Measurements from ENCODE around the gene STK17B.

The STK17B gene

GRCh38 chr2:196159221-196159892 lies 12.0 kb downstream of the STK17B start:
- no peaks in the 10 kb centered on the region for H3K4me1 ChIP-seq (ENCODE audit: control insufficient read depth, insufficient read depth, low read length)
- H3K9ac ChIP-seq (ENCODE audit: low read length in 2 of 2) = no peak overlapping the region
- H3K4me3 ChIP-seq (ENCODE audit: low read length in 2 of 2) = no peak overlapping the region
- no peaks in the 10 kb centered on the region for H3K9me3 ChIP-seq (ENCODE audit: control insufficient read depth in 2 of 2, low read length in 2 of 2)
- no peaks in the 10 kb centered on the region for H3K27me3 ChIP-seq (ENCODE audit: control insufficient read depth in 1 of 2, insufficient read depth in 2 of 2, low read length in 2 of 2)
- no peak overlapping the region for H3K27ac ChIP-seq (ENCODE audit: low read length)
- peaks cover 0 to 4% of the 10 kb centered on the region in 2 donors for H3K36me3 ChIP-seq (ENCODE audit: control insufficient read depth in 2 of 2, insufficient read depth in 2 of 2, low read length in 2 of 2)

GRCh38 chr2:196155575-196155974 lies 15.8 kb downstream of the STK17B start:
- H3K4me3 ChIP-seq (ENCODE audit: low read length in 2 of 2) = no peak overlapping the region
- H3K9me3 ChIP-seq (ENCODE audit: control insufficient read depth in 2 of 2, low read length in 2 of 2) = no peaks in the 10 kb centered on the region
- H3K4me1 ChIP-seq (ENCODE audit: control insufficient read depth, insufficient read depth, low read length) = no peaks in the 10 kb centered on the region

GRCh38 chr2:196153480-196153879 lies 17.9 kb downstream of the STK17B start:
- H3K36me3 ChIP-seq (ENCODE audit: control insufficient read depth in 2 of 2, insufficient read depth in 2 of 2, low read length in 2 of 2) = no peaks in the 10 kb centered on the region
- H3K4me1 ChIP-seq (ENCODE audit: control insufficient read depth, insufficient read depth, low read length) = no peaks in the 10 kb centered on the region
- no peaks in the 10 kb centered on the region for H3K27me3 ChIP-seq (ENCODE audit: control insufficient read depth in 1 of 2, insufficient read depth in 2 of 2, low read length in 2 of 2)
- no peaks in the 10 kb centered on the region for H3K9me3 ChIP-seq (ENCODE audit: control insufficient read depth in 2 of 2, low read length in 2 of 2)
- no peak overlapping the region for H3K4me3 ChIP-seq (ENCODE audit: low read length in 2 of 2)
- H3K27ac ChIP-seq (ENCODE audit: low read length) = no peak overlapping the region
- H3K9ac ChIP-seq (ENCODE audit: low read length in 2 of 2) = no peak overlapping the region

More at GRCh38 chr2:196155575-196155974, 15.8 kb downstream of the STK17B start:
- Histone ChIP-seq H3K9ac (ENCODE audit: low read length in 2 of 2) (no peak overlapping the region), H3K36me3 (ENCODE audit: control insufficient read depth in 2 of 2, insufficient read depth in 2 of 2, low read length in 2 of 2) (no peaks in the 10 kb centered on the region), H3K27ac (ENCODE audit: low read length) (no peak overlapping the region), H3K27me3 (ENCODE audit: control insufficient read depth in 1 of 2, insufficient read depth in 2 of 2, low read length in 2 of 2) (no peaks in the 10 kb centered on the region)

GRCh38 chr2:196149948-196150347 lies 21.4 kb downstream of the STK17B start:
- Histone ChIP-seq H3K36me3 (ENCODE audit: control insufficient read depth in 2 of 2, insufficient read depth in 2 of 2, low read length in 2 of 2) (no peaks in the 10 kb centered on the region), H3K9me3 (ENCODE audit: control insufficient read depth in 2 of 2, low read length in 2 of 2) (no peaks in the 10 kb centered on the region), H3K4me3 (ENCODE audit: low read length in 2 of 2) (no peak overlapping the region), H3K27ac (ENCODE audit: low read length) (no peak overlapping the region), H3K9ac (ENCODE audit: low read length in 2 of 2) (no peak overlapping the region), H3K4me1 (ENCODE audit: control insufficient read depth, insufficient read depth, low read length) (no peaks in the 10 kb centered on the region), H3K27me3 (ENCODE audit: control insufficient read depth in 1 of 2, insufficient read depth in 2 of 2, low read length in 2 of 2) (no peaks in the 10 kb centered on the region)

- H3K4me3 ChIP-seq (ENCODE audit: low read length in 2 of 2) = no peak overlapping the region
- no peaks in the 10 kb centered on the region for H3K4me1 ChIP-seq (ENCODE audit: control insufficient read depth, insufficient read depth, low read length)
- no peaks in the 10 kb centered on the region for H3K9me3 ChIP-seq (ENCODE audit: control insufficient read depth in 2 of 2, low read length in 2 of 2)
- no peak overlapping the region for H3K27ac ChIP-seq (ENCODE audit: low read length)
- H3K36me3 ChIP-seq (ENCODE audit: control insufficient read depth in 2 of 2, insufficient read depth in 2 of 2, low read length in 2 of 2) = no peaks in the 10 kb centered on the region
- no peaks in the 10 kb centered on the region for H3K27me3 ChIP-seq (ENCODE audit: control insufficient read depth in 1 of 2, insufficient read depth in 2 of 2, low read length in 2 of 2)
- H3K9ac ChIP-seq (ENCODE audit: low read length in 2 of 2) = no peak overlapping the region
Observed at GRCh38 chr2:196148736-196149135, 22.6 kb downstream of the STK17B start.

GRCh38 chr2:196145256-196145655 lies 26.1 kb downstream of the STK17B start:
- Histone ChIP-seq H3K4me3 (ENCODE audit: low read length in 2 of 2) (no peak overlapping the region), H3K9me3 (ENCODE audit: control insufficient read depth in 2 of 2, low read length in 2 of 2) (no peaks in the 10 kb centered on the region), H3K9ac (ENCODE audit: low read length in 2 of 2) (no peak overlapping the region), H3K27ac (ENCODE audit: low read length) (no peak overlapping the region), H3K36me3 (ENCODE audit: control insufficient read depth in 2 of 2, insufficient read depth in 2 of 2, low read length in 2 of 2) (no peaks in the 10 kb centered on the region), H3K4me1 (ENCODE audit: control insufficient read depth, insufficient read depth, low read length) (no peaks in the 10 kb centered on the region), H3K27me3 (ENCODE audit: control insufficient read depth in 1 of 2, insufficient read depth in 2 of 2, low read length in 2 of 2) (no peaks in the 10 kb centered on the region)

GRCh38 chr2:196144513-196145126 lies 26.8 kb downstream of the STK17B start:
- no peak overlapping the region for H3K4me3 ChIP-seq (ENCODE audit: low read length in 2 of 2)
- no peak overlapping the region for H3K9ac ChIP-seq (ENCODE audit: low read length in 2 of 2)
- no peaks in the 10 kb centered on the region for H3K4me1 ChIP-seq (ENCODE audit: control insufficient read depth, insufficient read depth, low read length)
- H3K36me3 ChIP-seq (ENCODE audit: control insufficient read depth in 2 of 2, insufficient read depth in 2 of 2, low read length in 2 of 2) = no peaks in the 10 kb centered on the region
- H3K27me3 ChIP-seq (ENCODE audit: control insufficient read depth in 1 of 2, insufficient read depth in 2 of 2, low read length in 2 of 2) = no peaks in the 10 kb centered on the region
- H3K27ac ChIP-seq (ENCODE audit: low read length) = no peak overlapping the region
- H3K9me3 ChIP-seq (ENCODE audit: control insufficient read depth in 2 of 2, low read length in 2 of 2) = no peaks in the 10 kb centered on the region

GRCh38 chr2:196143730-196144131 lies 27.6 kb downstream of the STK17B start:
- Histone ChIP-seq H3K27ac (ENCODE audit: low read length) (no peak overlapping the region), H3K4me1 (ENCODE audit: control insufficient read depth, insufficient read depth, low read length) (no peaks in the 10 kb centered on the region), H3K9ac (ENCODE audit: low read length in 2 of 2) (no peak overlapping the region), H3K27me3 (ENCODE audit: control insufficient read depth in 1 of 2, insufficient read depth in 2 of 2, low read length in 2 of 2) (no peaks in the 10 kb centered on the region), H3K36me3 (ENCODE audit: control insufficient read depth in 2 of 2, insufficient read depth in 2 of 2, low read length in 2 of 2) (no peaks in the 10 kb centered on the region), H3K9me3 (ENCODE audit: control insufficient read depth in 2 of 2, low read length in 2 of 2) (no peaks in the 10 kb centered on the region), H3K4me3 (ENCODE audit: low read length in 2 of 2) (no peak overlapping the region)

GRCh38 chr2:196142825-196143224 lies 28.6 kb downstream of the STK17B start:
- H3K9ac ChIP-seq (ENCODE audit: low read length in 2 of 2) = no peak overlapping the region
- no peaks in the 10 kb centered on the region for H3K9me3 ChIP-seq (ENCODE audit: control insufficient read depth in 2 of 2, low read length in 2 of 2)
- H3K4me3 ChIP-seq (ENCODE audit: low read length in 2 of 2) = no peak overlapping the region
- H3K27ac ChIP-seq (ENCODE audit: low read length) = no peak overlapping the region
- H3K4me1 ChIP-seq (ENCODE audit: control insufficient read depth, insufficient read depth, low read length) = no peaks in the 10 kb centered on the region
- H3K27me3 ChIP-seq (ENCODE audit: control insufficient read depth in 1 of 2, insufficient read depth in 2 of 2, low read length in 2 of 2) = no peaks in the 10 kb centered on the region
- no peaks in the 10 kb centered on the region for H3K36me3 ChIP-seq (ENCODE audit: control insufficient read depth in 2 of 2, insufficient read depth in 2 of 2, low read length in 2 of 2)

GRCh38 chr2:196140213-196140612 lies 31.2 kb downstream of the STK17B start:
- H3K4me1 ChIP-seq (ENCODE audit: control insufficient read depth, insufficient read depth, low read length) = no peaks in the 10 kb centered on the region
- H3K36me3 ChIP-seq (ENCODE audit: control insufficient read depth in 2 of 2, insufficient read depth in 2 of 2, low read length in 2 of 2) = no peaks in the 10 kb centered on the region

GRCh38 chr2:196137271-196137670 lies 34.1 kb downstream of the STK17B start:
- Histone ChIP-seq H3K4me3 (ENCODE audit: low read length in 2 of 2) (no peak overlapping the region), H3K9me3 (ENCODE audit: control insufficient read depth in 2 of 2, low read length in 2 of 2) (peaks cover 0 to 6% of the 10 kb centered on the region in 2 donors), H3K27me3 (ENCODE audit: control insufficient read depth in 1 of 2, insufficient read depth in 2 of 2, low read length in 2 of 2) (no peaks in the 10 kb centered on the region), H3K4me1 (ENCODE audit: control insufficient read depth, insufficient read depth, low read length) (no peaks in the 10 kb centered on the region), H3K27ac (ENCODE audit: low read length) (no peak overlapping the region), H3K36me3 (ENCODE audit: control insufficient read depth in 2 of 2, insufficient read depth in 2 of 2, low read length in 2 of 2) (no peaks in the 10 kb centered on the region), H3K9ac (ENCODE audit: low read length in 2 of 2) (no peak overlapping the region)

More at GRCh38 chr2:196140213-196140612, 31.2 kb downstream of the STK17B start:
- Histone ChIP-seq H3K27me3 (ENCODE audit: control insufficient read depth in 1 of 2, insufficient read depth in 2 of 2, low read length in 2 of 2) (no peaks in the 10 kb centered on the region), H3K4me3 (ENCODE audit: low read length in 2 of 2) (no peak overlapping the region), H3K9ac (ENCODE audit: low read length in 2 of 2) (no peak overlapping the region), H3K9me3 (ENCODE audit: control insufficient read depth in 2 of 2, low read length in 2 of 2) (no peaks in the 10 kb centered on the region), H3K27ac (ENCODE audit: low read length) (no peak overlapping the region)
